Upper lobe of left lung (tissue), 4 donors: Measurements from ENCODE around the gene TBL2.

Source experiments
- POLR2AphosphoS5 ChIP-seq, 2 donors: sonication (generic); formaldehyde crosslinking; IDR thresholded peaks; one replicate each; pipeline ENCODE4 v1.5.1; 2017; ENCODE audit warnings: antibody characterized with exemption in 2 of 2
- TF ChIP-seq, protein P1 (sequence below), 6 experiments: fragments of 450-650 bp in 4 of 6; fragments of 200-600 bp in 2 of 6; sonication (generic) in 2 of 6; IDR thresholded peaks; one replicate each; pipeline ENCODE4 v1.5.1; 2016 to 2019; ENCODE audit warnings: antibody characterized with exemption in 6 of 6

DNA sequence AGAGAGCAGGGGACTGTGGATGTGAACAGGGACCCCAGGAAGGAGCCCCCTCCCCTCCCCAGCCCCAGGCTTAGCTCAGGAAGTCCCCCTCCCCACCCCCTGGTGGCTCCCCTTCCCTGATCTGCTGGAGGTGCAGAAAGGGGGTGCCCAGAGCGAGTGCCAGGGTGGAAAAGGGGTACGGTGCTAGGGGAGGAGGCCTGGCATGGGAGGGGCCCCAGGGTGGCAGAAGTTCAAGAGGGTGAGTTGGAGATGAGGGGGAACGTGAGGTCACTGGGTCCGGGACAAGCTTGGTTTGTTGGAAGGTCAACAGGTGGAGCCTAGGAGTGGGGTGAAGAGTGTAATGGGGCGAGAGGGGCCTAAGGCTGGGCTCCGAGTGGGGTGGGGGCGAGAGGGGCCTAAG, 21.5 kb upstream of the TBL2 start:
- TF ChIP-seq, protein P1, sequence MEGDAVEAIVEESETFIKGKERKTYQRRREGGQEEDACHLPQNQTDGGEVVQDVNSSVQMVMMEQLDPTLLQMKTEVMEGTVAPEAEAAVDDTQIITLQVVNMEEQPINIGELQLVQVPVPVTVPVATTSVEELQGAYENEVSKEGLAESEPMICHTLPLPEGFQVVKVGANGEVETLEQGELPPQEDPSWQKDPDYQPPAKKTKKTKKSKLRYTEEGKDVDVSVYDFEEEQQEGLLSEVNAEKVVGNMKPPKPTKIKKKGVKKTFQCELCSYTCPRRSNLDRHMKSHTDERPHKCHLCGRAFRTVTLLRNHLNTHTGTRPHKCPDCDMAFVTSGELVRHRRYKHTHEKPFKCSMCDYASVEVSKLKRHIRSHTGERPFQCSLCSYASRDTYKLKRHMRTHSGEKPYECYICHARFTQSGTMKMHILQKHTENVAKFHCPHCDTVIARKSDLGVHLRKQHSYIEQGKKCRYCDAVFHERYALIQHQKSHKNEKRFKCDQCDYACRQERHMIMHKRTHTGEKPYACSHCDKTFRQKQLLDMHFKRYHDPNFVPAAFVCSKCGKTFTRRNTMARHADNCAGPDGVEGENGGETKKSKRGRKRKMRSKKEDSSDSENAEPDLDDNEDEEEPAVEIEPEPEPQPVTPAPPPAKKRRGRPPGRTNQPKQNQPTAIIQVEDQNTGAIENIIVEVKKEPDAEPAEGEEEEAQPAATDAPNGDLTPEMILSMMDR (IDR thresholded peaks at IDR 0.05), result no peak
- TF ChIP-seq POLR2AphosphoS5 (IDR thresholded peaks at IDR 0.05), result no peak
